AG10803 (cell line): ENCODE results near the gene PRG2.

Source experiments
- DNase-seq: peaks from one replicate; pipeline ENCODE4 v3.0.0; 2010; ENCODE audit warnings: low read depth
- H3K4me3 ChIP-seq: 2 replicates; pipeline ENCODE4 v1.5.1; 2011; ENCODE audit warnings: mild to moderate bottlenecking, low read length, control low read depth
- CTCF ChIP-seq: conservative IDR thresholded peaks from 2 replicates; pipeline ENCODE4 v1.5.1; 2011; ENCODE audit warnings: mild to moderate bottlenecking, low read length, control low read depth, inconsistent platforms

The PRG2 gene

GRCh38 chr11:57419146-57419545 is 28.7 kb upstream of the PRG2 start:
- DNase-seq = no peak
- H3K4me3 ChIP-seq = no peak overlapping the region
- no peak for TF ChIP-seq CTCF

GRCh38 chr11:57418131-57418530 is 27.7 kb upstream of the PRG2 start:
- H3K4me3 ChIP-seq = no peak overlapping the region
- DNase-seq = no peak
- TF ChIP-seq CTCF = no peak

- no peak for TF ChIP-seq CTCF
- H3K4me3 ChIP-seq = no peak overlapping the region
- peak; percentile 92 for DNase-seq
Observed at GRCh38 chr11:57417056-57417455, 26.6 kb upstream of the PRG2 start.

- DNase-seq = no peak
- TF ChIP-seq CTCF = no peak
- no peak overlapping the region for H3K4me3 ChIP-seq
Observed at GRCh38 chr11:57416436-57416835, 26.0 kb upstream of the PRG2 start.

GRCh38 chr11:57414612-57415212 is 24.3 kb upstream of the PRG2 start:
- DNase-seq = no peak
- TF ChIP-seq CTCF = no peak

GRCh38 chr11:57413681-57414080 is 23.2 kb upstream of the PRG2 start:
- no peak for DNase-seq
- no peak for TF ChIP-seq CTCF
- no peak overlapping the region for H3K4me3 ChIP-seq

More at GRCh38 chr11:57414612-57415212, 24.3 kb upstream of the PRG2 start:
- no peak overlapping the region for H3K4me3 ChIP-seq

- TF ChIP-seq CTCF = no peak
- H3K4me3 ChIP-seq = no peak overlapping the region
- peak; percentile 80 for DNase-seq
Observed at GRCh38 chr11:57410287-57410686, 19.8 kb upstream of the PRG2 start.
